Measurements from ENCODE around the gene HTN3.
"Not testable (repeated sequence)": the region's sequence is repeated elsewhere in the genome, so short reads cannot be mapped to it uniquely, and the experiment has no call there.

Gene HTN3

GRCh38 chr4:70028159-70028558 is at the start of gene HTN3:
TSS of gene HTN3 (plus strand) at chr4:70028459. CDS start at chr4:70030741, 2,282 bp downstream.
- not testable (repeated sequence) for H3K4me3 ChIP-seq (ENCODE audit: low read length); H3K36me3 ChIP-seq (ENCODE audit: control insufficient read depth, insufficient read depth, low read length); H3K9ac ChIP-seq (ENCODE audit: low read length); H3K4me1 ChIP-seq (ENCODE audit: control insufficient read depth, insufficient read depth, low read length); H3K27me3 ChIP-seq (ENCODE audit: control insufficient read depth, insufficient read depth, low read length); H3K27ac ChIP-seq (ENCODE audit: low read depth, low read length)

- Histone ChIP-seq H3K36me3 (ENCODE audit: control insufficient read depth, insufficient read depth, low read length) (no peaks in the 10 kb centered on the region), H3K9ac (ENCODE audit: low read length) (no peak overlapping the region), H3K4me3 (ENCODE audit: low read length) (no peak overlapping the region), H3K27me3 (ENCODE audit: control insufficient read depth, insufficient read depth, low read length) (no peaks in the 10 kb centered on the region), H3K4me1 (ENCODE audit: control insufficient read depth, insufficient read depth, low read length) (peaks cover 3% of the 10 kb centered on the region), H3K27ac (ENCODE audit: low read depth, low read length) (no peak overlapping the region)
These were observed 44.2 kb upstream of the HTN3 start for GRCh38 chr4:69984030-69984443.

- Histone ChIP-seq H3K4me1 (ENCODE audit: control insufficient read depth, insufficient read depth, low read length) (peaks cover 3% of the 10 kb centered on the region), H3K36me3 (ENCODE audit: control insufficient read depth, insufficient read depth, low read length) (no peaks in the 10 kb centered on the region), H3K4me3 (ENCODE audit: low read length) (no peak overlapping the region), H3K27ac (ENCODE audit: low read depth, low read length) (no peak overlapping the region), H3K9ac (ENCODE audit: low read length) (no peak overlapping the region), H3K27me3 (ENCODE audit: control insufficient read depth, insufficient read depth, low read length) (no peaks in the 10 kb centered on the region)
These were observed 41.6 kb upstream of the HTN3 start for GRCh38 chr4:69986663-69987062.

- Histone ChIP-seq H3K9ac (ENCODE audit: low read length) (no peak overlapping the region), H3K4me3 (ENCODE audit: low read length) (no peak overlapping the region), H3K36me3 (ENCODE audit: control insufficient read depth, insufficient read depth, low read length) (no peaks in the 10 kb centered on the region), H3K4me1 (ENCODE audit: control insufficient read depth, insufficient read depth, low read length) (no peaks in the 10 kb centered on the region), H3K27ac (ENCODE audit: low read depth, low read length) (no peak overlapping the region), H3K27me3 (ENCODE audit: control insufficient read depth, insufficient read depth, low read length) (no peaks in the 10 kb centered on the region)
These were observed 37.2 kb upstream of the HTN3 start for GRCh38 chr4:69991016-69991415.

GRCh38 chr4:69994782-69995181 is 33.5 kb upstream of the HTN3 start:
- Histone ChIP-seq H3K9ac (ENCODE audit: low read length) (no peak overlapping the region), H3K36me3 (ENCODE audit: control insufficient read depth, insufficient read depth, low read length) (no peaks in the 10 kb centered on the region), H3K27ac (ENCODE audit: low read depth, low read length) (no peak overlapping the region), H3K27me3 (ENCODE audit: control insufficient read depth, insufficient read depth, low read length) (no peaks in the 10 kb centered on the region), H3K4me3 (ENCODE audit: low read length) (no peak overlapping the region), H3K4me1 (ENCODE audit: control insufficient read depth, insufficient read depth, low read length) (no peaks in the 10 kb centered on the region)

- Histone ChIP-seq H3K36me3 (ENCODE audit: control insufficient read depth, insufficient read depth, low read length) (no peaks in the 10 kb centered on the region), H3K4me1 (ENCODE audit: control insufficient read depth, insufficient read depth, low read length) (no peaks in the 10 kb centered on the region), H3K27ac (ENCODE audit: low read depth, low read length) (no peak within 1 kb of the TSS), H3K27me3 (ENCODE audit: control insufficient read depth, insufficient read depth, low read length) (no peaks in the 10 kb centered on the region), H3K9ac (ENCODE audit: low read length) (no peak within 1 kb of the TSS), H3K4me3 (ENCODE audit: low read length) (no peak within 1 kb of the TSS)
These were observed 32.7 kb upstream of the HTN3 start, which contains the start of gene STATH for GRCh38 chr4:69995526-69996016. TSS of gene STATH (plus strand) at chr4:69995966. CDS start at chr4:69998438, 2,472 bp downstream.

GRCh38 chr4:69999420-69999819 is 28.8 kb upstream of the HTN3 start:
- Histone ChIP-seq H3K36me3 (ENCODE audit: control insufficient read depth, insufficient read depth, low read length) (no peaks in the 10 kb centered on the region), H3K4me1 (ENCODE audit: control insufficient read depth, insufficient read depth, low read length) (no peaks in the 10 kb centered on the region), H3K9ac (ENCODE audit: low read length) (no peak overlapping the region), H3K27ac (ENCODE audit: low read depth, low read length) (no peak overlapping the region), H3K27me3 (ENCODE audit: control insufficient read depth, insufficient read depth, low read length) (no peaks in the 10 kb centered on the region), H3K4me3 (ENCODE audit: low read length) (no peak overlapping the region)

GRCh38 chr4:70000711-70001110 is 27.5 kb upstream of the HTN3 start:
- Histone ChIP-seq H3K27me3 (ENCODE audit: control insufficient read depth, insufficient read depth, low read length) (no peaks in the 10 kb centered on the region), H3K4me1 (ENCODE audit: control insufficient read depth, insufficient read depth, low read length) (no peaks in the 10 kb centered on the region), H3K9ac (ENCODE audit: low read length) (no peak overlapping the region), H3K36me3 (ENCODE audit: control insufficient read depth, insufficient read depth, low read length) (no peaks in the 10 kb centered on the region), H3K4me3 (ENCODE audit: low read length) (no peak overlapping the region), H3K27ac (ENCODE audit: low read depth, low read length) (no peak overlapping the region)

- no peak overlapping the region for H3K4me3 ChIP-seq (ENCODE audit: low read length)
- H3K9ac ChIP-seq (ENCODE audit: low read length) = no peak overlapping the region
- no peaks in the 10 kb centered on the region for H3K27me3 ChIP-seq (ENCODE audit: control insufficient read depth, insufficient read depth, low read length)
- no peaks in the 10 kb centered on the region for H3K36me3 ChIP-seq (ENCODE audit: control insufficient read depth, insufficient read depth, low read length)
- no peak overlapping the region for H3K27ac ChIP-seq (ENCODE audit: low read depth, low read length)
- no peaks in the 10 kb centered on the region for H3K4me1 ChIP-seq (ENCODE audit: control insufficient read depth, insufficient read depth, low read length)
These were observed 25.8 kb upstream of the HTN3 start for GRCh38 chr4:70002507-70002906.

GRCh38 chr4:70008771-70009170 is 19.5 kb upstream of the HTN3 start:
- Histone ChIP-seq H3K27ac (ENCODE audit: low read depth, low read length) (no peak overlapping the region), H3K36me3 (ENCODE audit: control insufficient read depth, insufficient read depth, low read length) (no peaks in the 10 kb centered on the region), H3K4me1 (ENCODE audit: control insufficient read depth, insufficient read depth, low read length) (no peaks in the 10 kb centered on the region), H3K27me3 (ENCODE audit: control insufficient read depth, insufficient read depth, low read length) (no peaks in the 10 kb centered on the region), H3K9ac (ENCODE audit: low read length) (no peak overlapping the region), H3K4me3 (ENCODE audit: low read length) (no peak overlapping the region)

- H3K27ac ChIP-seq (ENCODE audit: low read depth, low read length); H3K27me3 ChIP-seq (ENCODE audit: control insufficient read depth, insufficient read depth, low read length); H3K36me3 ChIP-seq (ENCODE audit: control insufficient read depth, insufficient read depth, low read length); H3K9ac ChIP-seq (ENCODE audit: low read length); H3K4me1 ChIP-seq (ENCODE audit: control insufficient read depth, insufficient read depth, low read length); H3K4me3 ChIP-seq (ENCODE audit: low read length): not testable (repeated sequence)
These were observed 9.3 kb upstream of the HTN3 start for GRCh38 chr4:70019006-70019405.

GRCh38 chr4:70023218-70023617 is 5.0 kb upstream of the HTN3 start:
- H3K4me3 ChIP-seq (ENCODE audit: low read length) = no peak overlapping the region
- H3K4me1 ChIP-seq (ENCODE audit: control insufficient read depth, insufficient read depth, low read length) = no peaks in the 10 kb centered on the region
- no peak overlapping the region for H3K9ac ChIP-seq (ENCODE audit: low read length)
- no peak overlapping the region for H3K27ac ChIP-seq (ENCODE audit: low read depth, low read length)
- H3K36me3 ChIP-seq (ENCODE audit: control insufficient read depth, insufficient read depth, low read length) = no peaks in the 10 kb centered on the region
- H3K27me3 ChIP-seq (ENCODE audit: control insufficient read depth, insufficient read depth, low read length) = no peaks in the 10 kb centered on the region

GRCh38 chr4:70027011-70027410 is 1.2 kb upstream of the HTN3 start:
- Histone ChIP-seq H3K4me3 (ENCODE audit: low read length) (no peak overlapping the region), H3K27me3 (ENCODE audit: control insufficient read depth, insufficient read depth, low read length) (no peaks in the 10 kb centered on the region), H3K36me3 (ENCODE audit: control insufficient read depth, insufficient read depth, low read length) (no peaks in the 10 kb centered on the region), H3K27ac (ENCODE audit: low read depth, low read length) (no peak overlapping the region), H3K4me1 (ENCODE audit: control insufficient read depth, insufficient read depth, low read length) (no peaks in the 10 kb centered on the region), H3K9ac (ENCODE audit: low read length) (no peak overlapping the region)

Data from rectal smooth muscle tissue (tissue), 1 donor.